Mononuclear cell (primary cell): ENCODE measurements around the gene MRPS27. TPM values are rescaled to one million over a fixed set of nuclear protein-coding genes. Genes with fewer than 3 reads are reported as not detected.
"Not testable (repeated sequence)": the region's sequence is repeated elsewhere in the genome, so short reads cannot be mapped to it uniquely, and the experiment has no call there.

ENCODE experiments used
- H3K27me3 ChIP-seq: 2 replicates; pipeline ENCODE4 v1.6.0; 2011; ENCODE audit warnings: low read length, control low read depth; ENCODE audit not compliant: insufficient read depth
- H3K4me1 ChIP-seq: 2 replicates; pipeline ENCODE4 v1.5.1; 2011; ENCODE audit warnings: mild to moderate bottlenecking, low read length, control low read depth; ENCODE audit not compliant: insufficient read depth
- H3K4me3 ChIP-seq: 2 replicates; pipeline ENCODE4 v1.5.1; 2011; ENCODE audit warnings: mild to moderate bottlenecking, low read length, moderate library complexity
- H3K9me3 ChIP-seq: 2 replicates; pipeline ENCODE4 v1.5.1; 2011; ENCODE audit warnings: low read depth, mild to moderate bottlenecking, control low read depth, low read length
- total RNA-seq: library from RNA; depleted of rRNA; stranded (reverse); fragments of >200 nt; gene quantifications from one replicate; pipeline ENCODE4 v1.2.3, GENCODE V29; 2012

Gene MRPS27
- total RNA-seq, 1 donor = 45.1 TPM

DNA sequence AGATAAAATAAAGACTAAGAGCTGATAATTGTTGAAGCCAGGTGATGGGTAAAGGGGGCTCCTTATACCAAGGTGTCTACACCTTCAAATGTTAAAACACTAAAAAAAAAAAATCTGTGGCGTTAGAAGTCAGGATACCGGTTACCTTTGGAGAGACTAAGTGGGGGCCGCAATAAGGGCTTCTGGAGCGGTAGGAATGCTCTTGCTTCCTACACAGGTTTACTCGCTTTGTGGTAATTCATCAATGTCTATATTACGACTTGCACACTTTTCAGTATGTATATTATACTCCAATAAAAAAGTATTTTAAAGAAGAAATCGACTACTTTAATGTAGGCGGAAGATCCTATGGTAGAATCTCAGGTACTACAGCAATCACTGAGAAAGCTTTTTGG lies 12.5 kb downstream of the MRPS27 start:
- H3K27me3 ChIP-seq = no peaks in the 10 kb centered on the region
- peak overlapping the region; percentile 70 for H3K4me3 ChIP-seq
- H3K9me3 ChIP-seq = no peaks in the 10 kb centered on the region
- peaks cover 17% of the 10 kb centered on the region for H3K4me1 ChIP-seq

- no peaks in the 10 kb centered on the region for H3K9me3 ChIP-seq
- H3K4me1 ChIP-seq = peaks cover 21% of the 10 kb centered on the region
- H3K4me3 ChIP-seq = no peak overlapping the region
- H3K27me3 ChIP-seq = no peaks in the 10 kb centered on the region
These were observed 14.6 kb downstream of the MRPS27 start for GRCh38 chr5:72305194-72306142.

- Histone ChIP-seq H3K4me1 (peaks cover 12% of the 10 kb centered on the region), H3K4me3 (no peak overlapping the region), H3K9me3 (no peaks in the 10 kb centered on the region), H3K27me3 (no peaks in the 10 kb centered on the region)
These were observed 17.9 kb downstream of the MRPS27 start for GRCh38 chr5:72302171-72302570.

GRCh38 chr5:72301557-72301956 lies 18.5 kb downstream of the MRPS27 start:
- Histone ChIP-seq H3K27me3 (no peaks in the 10 kb centered on the region), H3K4me1 (peaks cover 9% of the 10 kb centered on the region), H3K4me3 (no peak overlapping the region), H3K9me3 (no peaks in the 10 kb centered on the region)

- Histone ChIP-seq H3K27me3 (no peaks in the 10 kb centered on the region), H3K4me3 (no peak overlapping the region), H3K4me1 (peaks cover 9% of the 10 kb centered on the region), H3K9me3 (no peaks in the 10 kb centered on the region)
These were observed 19.3 kb downstream of the MRPS27 start for GRCh38 chr5:72300590-72301339.

GRCh38 chr5:72298711-72299110 lies 21.3 kb downstream of the MRPS27 start:
- Histone ChIP-seq H3K4me1 (peaks cover 3% of the 10 kb centered on the region), H3K9me3 (no peaks in the 10 kb centered on the region), H3K4me3 (no peak overlapping the region), H3K27me3 (no peaks in the 10 kb centered on the region)

GRCh38 chr5:72298136-72298535 lies 21.9 kb downstream of the MRPS27 start:
- not testable (repeated sequence) for H3K4me1 ChIP-seq, H3K9me3 ChIP-seq, H3K4me3 ChIP-seq

GRCh38 chr5:72296256-72296655 lies 23.8 kb downstream of the MRPS27 start:
- H3K9me3 ChIP-seq = no peaks in the 10 kb centered on the region
- H3K4me1 ChIP-seq = no peaks in the 10 kb centered on the region
- H3K4me3 ChIP-seq = no peak overlapping the region
- H3K27me3 ChIP-seq = no peaks in the 10 kb centered on the region

More at GRCh38 chr5:72298136-72298535, 21.9 kb downstream of the MRPS27 start:
- not testable (repeated sequence) for H3K27me3 ChIP-seq

DNA sequence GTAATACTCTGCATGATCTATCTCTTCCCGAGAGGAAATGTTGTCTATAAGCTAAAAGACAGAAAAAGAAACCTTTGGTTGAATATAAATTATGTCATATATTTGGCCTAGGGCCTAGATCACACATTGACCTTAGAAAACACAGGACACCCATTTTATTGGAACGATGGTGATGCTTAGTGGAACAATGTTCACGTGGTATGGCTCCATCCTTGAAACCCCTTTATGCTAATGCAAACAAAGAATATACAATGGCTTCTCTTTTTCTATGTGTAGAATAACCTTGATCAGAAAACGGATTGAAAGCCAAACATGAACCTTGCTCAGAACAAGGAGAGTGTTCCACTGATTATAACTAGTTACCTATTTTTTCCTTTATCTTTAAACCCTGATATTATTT lies 24.5 kb downstream of the MRPS27 start:
- H3K9me3 ChIP-seq = no peaks in the 10 kb centered on the region
- no peaks in the 10 kb centered on the region for H3K27me3 ChIP-seq
- H3K4me1 ChIP-seq = no peaks in the 10 kb centered on the region
- H3K4me3 ChIP-seq = no peak overlapping the region

GRCh38 chr5:72294473-72294872 lies 25.6 kb downstream of the MRPS27 start:
- Histone ChIP-seq H3K4me3 (no peak overlapping the region), H3K27me3 (no peaks in the 10 kb centered on the region), H3K4me1 (no peaks in the 10 kb centered on the region), H3K9me3 (no peaks in the 10 kb centered on the region)

GRCh38 chr5:72293495-72294055 lies 26.5 kb downstream of the MRPS27 start:
- H3K27me3 ChIP-seq = no peaks in the 10 kb centered on the region
- no peaks in the 10 kb centered on the region for H3K9me3 ChIP-seq
- H3K4me3 ChIP-seq = no peak overlapping the region
- no peaks in the 10 kb centered on the region for H3K4me1 ChIP-seq

DNA sequence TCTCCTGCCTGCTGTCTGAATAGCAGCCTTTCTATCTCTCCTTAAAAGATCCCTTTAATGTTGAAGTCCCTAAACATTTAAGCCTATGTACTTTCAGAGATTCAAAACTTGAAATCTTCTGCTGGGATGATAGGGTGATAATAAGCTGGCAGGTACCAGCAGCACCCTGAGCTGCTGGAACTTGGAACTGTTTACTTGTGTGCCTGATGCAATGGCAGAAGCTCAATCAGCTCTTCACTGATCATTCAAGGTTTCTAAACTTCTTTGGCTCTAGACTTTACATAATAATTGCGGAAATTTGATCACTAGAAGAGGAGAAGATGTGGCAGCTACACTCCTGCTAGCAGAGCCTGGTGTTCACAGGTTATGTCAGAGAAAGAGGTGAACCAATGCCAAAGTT lies 27.6 kb downstream of the MRPS27 start:
- H3K27me3 ChIP-seq = no peaks in the 10 kb centered on the region
- H3K9me3 ChIP-seq = no peaks in the 10 kb centered on the region
- H3K4me3 ChIP-seq = no peak overlapping the region
- no peaks in the 10 kb centered on the region for H3K4me1 ChIP-seq

DNA sequence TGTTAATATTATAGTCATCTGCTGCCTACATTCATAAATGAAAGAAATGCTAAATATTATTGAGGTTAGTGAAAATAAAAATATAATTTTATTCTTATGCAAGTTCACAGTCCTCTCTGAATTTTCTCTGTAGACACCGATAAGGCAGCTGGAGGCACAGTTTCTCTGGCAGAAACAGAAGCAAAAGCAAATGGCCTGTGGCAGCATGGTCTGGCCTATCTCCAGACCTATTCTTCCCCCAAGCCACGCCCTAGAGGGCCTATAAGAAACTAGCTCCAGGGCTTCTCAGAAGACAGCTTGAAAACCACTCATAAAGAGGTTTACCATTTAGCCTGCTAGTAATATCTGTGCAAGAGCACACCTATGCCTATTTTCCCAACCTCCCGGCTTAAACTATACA lies 28.4 kb downstream of the MRPS27 start:
- H3K4me3 ChIP-seq = no peak overlapping the region
- no peaks in the 10 kb centered on the region for H3K27me3 ChIP-seq
- H3K9me3 ChIP-seq = no peaks in the 10 kb centered on the region
- no peaks in the 10 kb centered on the region for H3K4me1 ChIP-seq

GRCh38 chr5:72290356-72291133 lies 29.5 kb downstream of the MRPS27 start:
- H3K9me3 ChIP-seq = no peaks in the 10 kb centered on the region
- no peaks in the 10 kb centered on the region for H3K4me1 ChIP-seq

More at GRCh38 chr5:72290356-72291133, 29.5 kb downstream of the MRPS27 start:
- Histone ChIP-seq H3K4me3 (no peak overlapping the region), H3K27me3 (no peaks in the 10 kb centered on the region)
